C4-2B (cell line): Measurements from ENCODE around the gene MPEG1.

Source experiments
- CTCF ChIP-seq: fragments of 450-650 bp; conservative IDR thresholded peaks from 2 replicates; pipeline ENCODE4 v1.5.1; 2017; ENCODE audit warnings: mild to moderate bottlenecking
- ZFX ChIP-seq: fragments of 450-650 bp; IDR thresholded peaks from 2 replicates; pipeline ENCODE4 v1.6.1; 2017

- TF ChIP-seq CTCF (no peak), ZFX (no peak)
Observed at GRCh38 chr11:59240322-59240721, 27.6 kb upstream of the MPEG1 start.
